Endothelial cell of umbilical vein (primary cell): ENCODE measurements around the gene HLA-DMA.

Experiments
- EZH2 ChIP-seq: IDR thresholded peaks from 2 replicates; pipeline ENCODE4 v1.6.1; 2012; ENCODE audit warnings: borderline replicate concordance, low read depth, mild to moderate bottlenecking, moderate library complexity, low read length, inconsistent platforms; ENCODE audit not compliant: severe bottlenecking
- JUN ChIP-seq: IDR thresholded peaks from 2 replicates; pipeline ENCODE4 v1.6.1; 2011; ENCODE audit warnings: borderline replicate concordance, low read depth; ENCODE audit not compliant: insufficient read length, insufficient read depth
- POLR2A ChIP-seq: IDR thresholded peaks from 2 replicates; pipeline ENCODE4 v1.6.1; 2012; ENCODE audit warnings: low read depth, mild to moderate bottlenecking, control low read depth, low read length
- POLR2AphosphoS5 ChIP-seq: IDR thresholded peaks from 2 replicates; pipeline ENCODE4 v1.6.1; 2012; ENCODE audit warnings: low read depth, mild to moderate bottlenecking, control low read depth, low read length, moderate library complexity; ENCODE audit not compliant: insufficient read depth
- TF ChIP-seq, protein P1 (sequence below), 2 donors: IDR thresholded peaks; 1 replicate in 1 of 2; 2 replicates in 1 of 2; pipeline ENCODE4 v1.5.1; 2011; ENCODE audit warnings: low read length in 2 of 2, mild to moderate bottlenecking in 2 of 2, moderate library complexity in 2 of 2, control low read depth in 1 of 2, inconsistent platforms in 1 of 2, low read depth in 1 of 2; ENCODE audit not compliant: insufficient read depth in 1 of 2; ENCODE audit errors: extremely low read depth in 1 of 2

DNA sequence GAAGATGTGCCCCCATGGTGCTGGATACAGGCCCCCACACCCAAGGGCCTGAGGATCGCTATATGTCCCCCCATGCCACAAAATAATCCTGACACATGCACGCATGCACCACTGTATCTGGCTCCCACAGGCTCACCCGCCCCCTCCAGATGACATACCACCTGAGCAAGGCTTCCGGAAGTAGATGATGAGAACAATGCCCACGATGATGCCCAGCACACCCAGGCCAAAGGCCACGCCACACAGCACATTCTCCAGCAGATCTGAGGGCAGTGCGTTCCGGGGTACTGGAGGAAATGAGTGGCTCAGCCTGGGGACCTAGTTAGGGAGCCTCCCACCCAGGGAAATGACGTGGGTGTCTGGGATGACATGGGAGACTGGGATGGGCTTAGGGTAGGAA, 3.8 kb downstream of the HLA-DMA start:
- TF ChIP-seq, protein P1, sequence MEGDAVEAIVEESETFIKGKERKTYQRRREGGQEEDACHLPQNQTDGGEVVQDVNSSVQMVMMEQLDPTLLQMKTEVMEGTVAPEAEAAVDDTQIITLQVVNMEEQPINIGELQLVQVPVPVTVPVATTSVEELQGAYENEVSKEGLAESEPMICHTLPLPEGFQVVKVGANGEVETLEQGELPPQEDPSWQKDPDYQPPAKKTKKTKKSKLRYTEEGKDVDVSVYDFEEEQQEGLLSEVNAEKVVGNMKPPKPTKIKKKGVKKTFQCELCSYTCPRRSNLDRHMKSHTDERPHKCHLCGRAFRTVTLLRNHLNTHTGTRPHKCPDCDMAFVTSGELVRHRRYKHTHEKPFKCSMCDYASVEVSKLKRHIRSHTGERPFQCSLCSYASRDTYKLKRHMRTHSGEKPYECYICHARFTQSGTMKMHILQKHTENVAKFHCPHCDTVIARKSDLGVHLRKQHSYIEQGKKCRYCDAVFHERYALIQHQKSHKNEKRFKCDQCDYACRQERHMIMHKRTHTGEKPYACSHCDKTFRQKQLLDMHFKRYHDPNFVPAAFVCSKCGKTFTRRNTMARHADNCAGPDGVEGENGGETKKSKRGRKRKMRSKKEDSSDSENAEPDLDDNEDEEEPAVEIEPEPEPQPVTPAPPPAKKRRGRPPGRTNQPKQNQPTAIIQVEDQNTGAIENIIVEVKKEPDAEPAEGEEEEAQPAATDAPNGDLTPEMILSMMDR (IDR thresholded peaks at IDR 0.05; ENCODE audit: extremely low read depth in 1 of 2, insufficient read depth in 1 of 2, low read depth in 1 of 2, low read length in 2 of 2), result no peak
- TF ChIP-seq EZH2, result no peak
- no peak for TF ChIP-seq JUN
- no peak for TF ChIP-seq POLR2A
- no peak for TF ChIP-seq POLR2AphosphoS5
